GM03348 (cell line): Measurements from ENCODE around the gene MXRA7.

Experiments
- DNase-seq: peaks from one replicate; pipeline ENCODE4 v3.0.0; 2012; ENCODE audit warnings: low spot score

Gene MXRA7

GRCh38 chr17:76677406-76677805 lies 33.4 kb downstream of the MXRA7 start:
- no peak for DNase-seq

- DNase-seq: no peak
These were observed 34.1 kb downstream of the MXRA7 start for GRCh38 chr17:76676629-76677028.

GRCh38 chr17:76675648-76676047 lies 35.1 kb downstream of the MXRA7 start:
- no peak for DNase-seq

GRCh38 chr17:76674600-76674999 lies 36.2 kb downstream of the MXRA7 start:
- no peak for DNase-seq

GRCh38 chr17:76673729-76674128 lies 37.0 kb downstream of the MXRA7 start:
- no peak for DNase-seq

GRCh38 chr17:76672892-76673291 lies 37.9 kb downstream of the MXRA7 start:
- DNase-seq: no peak

GRCh38 chr17:76672270-76672851 lies 38.4 kb downstream of the MXRA7 start:
- no peak for DNase-seq

GRCh38 chr17:76671912-76672262 lies 38.9 kb downstream of the MXRA7 start:
- DNase-seq: no peak

- DNase-seq: peak; percentile 99
These were observed 39.4 kb downstream of the MXRA7 start for GRCh38 chr17:76671123-76671911.

- DNase-seq: no peak
These were observed 40.0 kb downstream of the MXRA7 start for GRCh38 chr17:76670718-76671122.

- DNase-seq: no peak
These were observed 40.6 kb downstream of the MXRA7 start for GRCh38 chr17:76670020-76670717.

GRCh38 chr17:76667786-76668453 lies 42.8 kb downstream of the MXRA7 start:
- no peak for DNase-seq

- DNase-seq: no peak
These were observed 43.3 kb downstream of the MXRA7 start for GRCh38 chr17:76667491-76667755.

- no peak for DNase-seq
These were observed 50.1 kb downstream of the MXRA7 start for GRCh38 chr17:76660656-76661042.

- peak; percentile 32 for DNase-seq
These were observed 50.7 kb downstream of the MXRA7 start for GRCh38 chr17:76659928-76660655.

- no peak for DNase-seq
These were observed 52.5 kb downstream of the MXRA7 start for GRCh38 chr17:76658242-76658662.

GRCh38 chr17:76657505-76658241 lies 53.1 kb downstream of the MXRA7 start:
- DNase-seq: no peak

- no peak for DNase-seq
These were observed 56.4 kb downstream of the MXRA7 start for GRCh38 chr17:76654408-76654807.

GRCh38 chr17:76650504-76650903 lies 60.3 kb downstream of the MXRA7 start:
- no peak for DNase-seq

- DNase-seq: no peak
These were observed 64.1 kb downstream of the MXRA7 start for GRCh38 chr17:76646712-76647111.

GRCh38 chr17:76645481-76645880 lies 65.3 kb downstream of the MXRA7 start:
- DNase-seq: no peak

GRCh38 chr17:76644995-76645394 lies 65.8 kb downstream of the MXRA7 start:
- no peak for DNase-seq
